SK-N-SH treated with all-trans-retinoic acid at 6 μM for 48 hours (cell line): ENCODE measurements around the gene EEF2.

ENCODE experiments used
- ATAC-seq: fragments of 200-7000 bp; cut with Tn5 transposase; 3 replicates; pipeline ENCODE4 v1.9.1; 2020; ENCODE audit warnings: mild to moderate bottlenecking, moderate library complexity
- ARNTL ChIP-seq: fragments of 450-650 bp; formaldehyde crosslinking; IDR thresholded peaks from 2 replicates; pipeline ENCODE4 v1.5.0; 2020; ENCODE audit warnings: low read depth, mild to moderate bottlenecking, moderate library complexity, borderline replicate concordance
- BACH2 ChIP-seq: fragments of 250-450 bp; sonication (Bioruptor Pico); IDR thresholded peaks from 2 replicates; pipeline ENCODE4 v1.9.0; 2021; ENCODE audit warnings: mild to moderate bottlenecking, borderline replicate concordance
- CSRNP3 ChIP-seq: fragments of 250-450 bp; sonication (Bioruptor Pico); IDR thresholded peaks from 2 replicates; pipeline ENCODE4 v1.5.1; 2021; ENCODE audit warnings: mild to moderate bottlenecking, moderate library complexity
- ESRRG ChIP-seq: fragments of 250-450 bp; sonication (Bioruptor Pico); IDR thresholded peaks from 2 replicates; pipeline ENCODE4 v1.6.1; 2021; ENCODE audit warnings: mild to moderate bottlenecking
- GLIS3 ChIP-seq: fragments of 250-450 bp; sonication (Bioruptor Pico); IDR thresholded peaks from 2 replicates; pipeline ENCODE4 v1.5.0; 2020; ENCODE audit warnings: mild to moderate bottlenecking, moderate library complexity
- OSR1 ChIP-seq: fragments of 250-450 bp; sonication (Bioruptor Pico); IDR thresholded peaks from 2 replicates; pipeline ENCODE4 v1.8.0; 2022; ENCODE audit warnings: moderate library complexity, mild to moderate bottlenecking, inconsistent platforms
- PATZ1 ChIP-seq: fragments of 250-450 bp; sonication (Bioruptor Pico); IDR thresholded peaks from 2 replicates; pipeline ENCODE4 v1.8.0; 2020; ENCODE audit warnings: mild to moderate bottlenecking, moderate library complexity, borderline replicate concordance
- POU6F1 ChIP-seq: fragments of 250-450 bp; sonication (Bioruptor Pico); IDR thresholded peaks from 2 replicates; pipeline ENCODE4 v1.8.0; 2021; ENCODE audit warnings: low read depth, mild to moderate bottlenecking, moderate library complexity, borderline replicate concordance
- PPARA ChIP-seq: fragments of 250-450 bp; sonication (Bioruptor Pico); IDR thresholded peaks from 2 replicates; pipeline ENCODE4 v1.5.0; 2020; ENCODE audit warnings: mild to moderate bottlenecking, borderline replicate concordance
- RARB ChIP-seq: fragments of 250-450 bp; sonication (Bioruptor Pico); IDR thresholded peaks from 2 replicates; pipeline ENCODE4 v1.8.0; 2021; ENCODE audit warnings: mild to moderate bottlenecking, moderate library complexity
- SNAI2 ChIP-seq: fragments of 250-450 bp; sonication (Bioruptor Pico); IDR thresholded peaks from 2 replicates; pipeline ENCODE4 v1.5.0; 2020; ENCODE audit warnings: mild to moderate bottlenecking, moderate library complexity
- TOX ChIP-seq: fragments of 250-450 bp; sonication (Bioruptor Pico); IDR thresholded peaks from 2 replicates; pipeline ENCODE4 v1.8.0; 2021; ENCODE audit warnings: mild to moderate bottlenecking, moderate library complexity, borderline replicate concordance
- TSHZ2 ChIP-seq: fragments of 250-450 bp; sonication (Bioruptor Pico); IDR thresholded peaks from 2 replicates; pipeline ENCODE4 v1.5.0; 2020; ENCODE audit warnings: mild to moderate bottlenecking, moderate library complexity
- ZC3H10 ChIP-seq: fragments of 250-450 bp; sonication (Bioruptor Pico); IDR thresholded peaks from 2 replicates; pipeline ENCODE4 v1.5.1; 2021; ENCODE audit warnings: mild to moderate bottlenecking, moderate library complexity
- ZFP3 ChIP-seq: fragments of 250-450 bp; sonication (Bioruptor Pico); IDR thresholded peaks from 2 replicates; pipeline ENCODE4 v1.5.0; 2020; ENCODE audit warnings: mild to moderate bottlenecking, moderate library complexity
- ZFP30 ChIP-seq: fragments of 450-650 bp; formaldehyde crosslinking; IDR thresholded peaks from 2 replicates; pipeline ENCODE4 v1.5.0; 2022; ENCODE audit warnings: mild to moderate bottlenecking, moderate library complexity
- ZNF565 ChIP-seq: fragments of 450-650 bp; formaldehyde crosslinking; conservative IDR thresholded peaks from 2 replicates; pipeline ENCODE4 v1.5.0; 2020; ENCODE audit warnings: low read depth, mild to moderate bottlenecking, moderate library complexity
- ZNF70 ChIP-seq: fragments of 450-650 bp; formaldehyde crosslinking; IDR thresholded peaks from 2 replicates; pipeline ENCODE4 v1.5.0; 2020; ENCODE audit warnings: mild to moderate bottlenecking, moderate library complexity
- ZNF8 ChIP-seq: fragments of 450-650 bp; formaldehyde crosslinking; IDR thresholded peaks from 2 replicates; pipeline ENCODE4 v1.5.0; 2020; ENCODE audit warnings: mild to moderate bottlenecking, moderate library complexity
- TF ChIP-seq, protein P1 (sequence below): fragments of 250-450 bp; sonication (Bioruptor Pico); IDR thresholded peaks from 2 replicates; pipeline ENCODE4 v1.5.1; 2020; ENCODE audit warnings: low read depth, mild to moderate bottlenecking, moderate library complexity

EEF2 gene

GRCh38 chr19:4025317-4025716, 40.1 kb upstream of the EEF2 start:
- no peak for ATAC-seq
- TF ChIP-seq POU6F1 (CRISPR knock-in tag): no peak
- TF ChIP-seq ZNF565 (CRISPR knock-in tag): no peak
- no peak for TF ChIP-seq ZFP3 (CRISPR knock-in tag)
- no peak for TF ChIP-seq ZFP30

GRCh38 chr19:4023600-4024398, 38.5 kb upstream of the EEF2 start:
- ATAC-seq: no peak
- no peak for TF ChIP-seq ZC3H10 (CRISPR knock-in tag)
- no peak for TF ChIP-seq SNAI2 (CRISPR knock-in tag)
- no peak for TF ChIP-seq BACH2 (CRISPR knock-in tag)
- TF ChIP-seq OSR1 (CRISPR knock-in tag): no peak
- no peak for TF ChIP-seq ZNF70
- TF ChIP-seq ZNF565 (CRISPR knock-in tag): no peak
- TF ChIP-seq ZFP30: no peak
- TF ChIP-seq, protein P1, sequence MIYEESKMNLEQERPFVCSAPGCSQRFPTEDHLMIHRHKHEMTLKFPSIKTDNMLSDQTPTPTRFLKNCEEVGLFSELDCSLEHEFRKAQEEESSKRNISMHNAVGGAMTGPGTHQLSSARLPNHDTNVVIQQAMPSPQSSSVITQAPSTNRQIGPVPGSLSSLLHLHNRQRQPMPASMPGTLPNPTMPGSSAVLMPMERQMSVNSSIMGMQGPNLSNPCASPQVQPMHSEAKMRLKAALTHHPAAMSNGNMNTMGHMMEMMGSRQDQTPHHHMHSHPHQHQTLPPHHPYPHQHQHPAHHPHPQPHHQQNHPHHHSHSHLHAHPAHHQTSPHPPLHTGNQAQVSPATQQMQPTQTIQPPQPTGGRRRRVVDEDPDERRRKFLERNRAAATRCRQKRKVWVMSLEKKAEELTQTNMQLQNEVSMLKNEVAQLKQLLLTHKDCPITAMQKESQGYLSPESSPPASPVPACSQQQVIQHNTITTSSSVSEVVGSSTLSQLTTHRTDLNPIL: no peak
- no peak for TF ChIP-seq TOX

DNA sequence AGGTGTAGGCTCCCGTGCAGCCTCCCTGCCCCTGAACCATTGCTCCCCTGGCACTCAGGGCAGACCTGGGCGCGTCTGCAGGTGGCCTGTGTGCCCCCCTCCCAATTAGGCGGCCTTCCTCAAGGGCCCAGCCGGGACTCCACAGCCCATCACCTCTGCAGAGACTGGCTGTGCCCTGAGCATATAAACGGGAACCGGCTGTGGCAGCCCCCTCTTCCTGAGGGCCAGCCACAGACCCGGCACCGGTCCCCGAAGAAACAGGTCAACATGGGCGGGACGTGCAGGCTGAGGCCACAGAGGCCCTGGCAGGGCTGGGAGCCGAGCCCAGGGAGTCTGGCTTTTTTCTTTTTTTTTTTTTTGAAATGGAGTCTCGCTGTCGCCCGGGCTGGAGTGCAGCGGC, 34.3 kb upstream of the EEF2 start:
- TF ChIP-seq ZFP30 (no peak), ZNF8 (CRISPR knock-in tag) (no peak), ZNF70 (no peak), CSRNP3 (no peak), TOX (no peak), RARB (CRISPR knock-in tag) (no peak), BACH2 (CRISPR knock-in tag) (no peak), GLIS3 (CRISPR knock-in tag) (no peak), ARNTL (no peak), PPARA (CRISPR knock-in tag) (no peak), POU6F1 (CRISPR knock-in tag) (no peak), TSHZ2 (no peak), ZNF565 (CRISPR knock-in tag) (no peak), ZFP3 (CRISPR knock-in tag) (no peak), OSR1 (CRISPR knock-in tag) (no peak), ZC3H10 (CRISPR knock-in tag) (no peak), PATZ1 (CRISPR knock-in tag) (no peak), ESRRG (no peak)
- TF ChIP-seq, protein P1: no peak
- ATAC-seq: no peak
